Measurements from ENCODE around the gene FBXO42. TPM values are rescaled to one million over a fixed set of nuclear protein-coding genes. Genes with fewer than 3 reads are reported as not detected.

FBXO42 gene
- total and polyA plus RNA-seq, 2 of the 8 experiments (the other 6 are each of a cell fraction or from before 2014, with no cell fraction given): 15.1 to 17.0 TPM

- TF ChIP-seq SAP30 (IDR thresholded peaks at IDR 0.05; ENCODE audit: insufficient read depth, insufficient replicate concordance, low read length): no peak
Observed at GRCh38 chr1:16393570-16394521, 41.6 kb upstream of the FBXO42 start (continued).
